ENCODE data around the gene HECTD1.

DNA sequence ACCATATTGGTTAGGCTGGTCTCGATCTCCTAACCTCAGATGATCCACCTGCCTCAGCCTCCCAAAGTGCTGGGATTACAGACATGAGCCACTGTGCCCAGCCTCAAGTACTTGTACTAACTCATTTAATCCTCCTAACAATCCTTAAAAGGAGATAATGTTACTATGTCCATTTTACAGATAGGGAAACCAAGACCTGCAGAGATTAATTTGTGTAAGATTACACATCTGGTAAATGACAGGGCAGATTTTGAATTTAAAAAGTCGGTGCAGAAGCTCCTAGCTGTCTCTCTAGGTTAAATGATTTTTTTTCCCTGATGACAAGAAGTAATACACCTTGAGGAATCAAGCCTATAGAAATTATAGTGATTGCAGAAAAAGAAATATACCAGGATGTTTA lies 13.7 kb upstream of the HECTD1 start:
- TF ChIP-seq, protein P1, sequence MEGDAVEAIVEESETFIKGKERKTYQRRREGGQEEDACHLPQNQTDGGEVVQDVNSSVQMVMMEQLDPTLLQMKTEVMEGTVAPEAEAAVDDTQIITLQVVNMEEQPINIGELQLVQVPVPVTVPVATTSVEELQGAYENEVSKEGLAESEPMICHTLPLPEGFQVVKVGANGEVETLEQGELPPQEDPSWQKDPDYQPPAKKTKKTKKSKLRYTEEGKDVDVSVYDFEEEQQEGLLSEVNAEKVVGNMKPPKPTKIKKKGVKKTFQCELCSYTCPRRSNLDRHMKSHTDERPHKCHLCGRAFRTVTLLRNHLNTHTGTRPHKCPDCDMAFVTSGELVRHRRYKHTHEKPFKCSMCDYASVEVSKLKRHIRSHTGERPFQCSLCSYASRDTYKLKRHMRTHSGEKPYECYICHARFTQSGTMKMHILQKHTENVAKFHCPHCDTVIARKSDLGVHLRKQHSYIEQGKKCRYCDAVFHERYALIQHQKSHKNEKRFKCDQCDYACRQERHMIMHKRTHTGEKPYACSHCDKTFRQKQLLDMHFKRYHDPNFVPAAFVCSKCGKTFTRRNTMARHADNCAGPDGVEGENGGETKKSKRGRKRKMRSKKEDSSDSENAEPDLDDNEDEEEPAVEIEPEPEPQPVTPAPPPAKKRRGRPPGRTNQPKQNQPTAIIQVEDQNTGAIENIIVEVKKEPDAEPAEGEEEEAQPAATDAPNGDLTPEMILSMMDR (conservative IDR thresholded peaks at IDR 0.05; ENCODE audit: low read depth, low read length) = no peak
- no peak for TF ChIP-seq EZH2 (IDR thresholded peaks at IDR 0.05; ENCODE audit: borderline replicate concordance, low read depth, low read length, poor library complexity, severe bottlenecking)
